ENCODE results near the gene CCDC71.

CCDC71 gene

GRCh38 chr3:49161808-49162530, 4.2 kb downstream of the CCDC71 start:
- Mint-ChIP-seq H3K36me3 (ENCODE audit: insufficient read depth) (peaks cover 32% of the 10 kb centered on the region), H3K27ac (no peak overlapping the region), H3K27me3 (no peaks in the 10 kb centered on the region), H3K4me1 (ENCODE audit: low read depth in 2 of 2) (peaks cover 18 to 28% of the 10 kb centered on the region in 2 donors), H3K4me3 (no peak overlapping the region), H3K9me3 (no peaks in the 10 kb centered on the region)
- DNase-seq (no peak), ATAC-seq (replicated peaks) (no peak)

- Mint-ChIP-seq H3K4me3 (no peak overlapping the region), H3K27me3 (no peaks in the 10 kb centered on the region), H3K9me3 (no peaks in the 10 kb centered on the region), H3K36me3 (ENCODE audit: insufficient read depth) (peaks cover 29% of the 10 kb centered on the region), H3K4me1 (ENCODE audit: low read depth in 2 of 2) (peaks cover 18 to 23% of the 10 kb centered on the region in 2 donors), H3K27ac (no peak overlapping the region)
- no peak for DNase-seq
- ATAC-seq (replicated peaks), result no peak
These were observed 4.9 kb downstream of the CCDC71 start for GRCh38 chr3:49161197-49161596.

- Mint-ChIP-seq H3K9me3 (no peaks in the 10 kb centered on the region), H3K27me3 (no peaks in the 10 kb centered on the region), H3K27ac (peak overlapping the region in 1 of 2 donors; percentile 73), H3K4me1 (ENCODE audit: low read depth in 2 of 2) (peaks cover 3% of the 10 kb centered on the region in 2 donors), H3K4me3 (no peak overlapping the region), H3K36me3 (ENCODE audit: insufficient read depth) (peaks cover 19% of the 10 kb centered on the region)
- no peak for DNase-seq
- no peak for ATAC-seq (replicated peaks)
These were observed 7.3 kb downstream of the CCDC71 start for GRCh38 chr3:49158792-49159191.

- H3K4me3 Mint-ChIP-seq, result no peak overlapping the region
- no peaks in the 10 kb centered on the region for H3K27me3 Mint-ChIP-seq
- no peaks in the 10 kb centered on the region for H3K9me3 Mint-ChIP-seq
- peak; percentile 93 for ATAC-seq (replicated peaks)
- peaks cover 13% of the 10 kb centered on the region for H3K36me3 Mint-ChIP-seq (ENCODE audit: insufficient read depth)
- peak; percentile 49 to 60 (median 53) for DNase-seq
- H3K27ac Mint-ChIP-seq, result peak overlapping the region in 1 of 2 donors; percentile 48
- peaks cover 0 to 3% of the 10 kb centered on the region in 2 donors for H3K4me1 Mint-ChIP-seq (ENCODE audit: low read depth in 2 of 2)
These were observed 7.9 kb downstream of the CCDC71 start for GRCh38 chr3:49158103-49158709.

- Mint-ChIP-seq H3K9me3 (no peaks in the 10 kb centered on the region), H3K27me3 (no peaks in the 10 kb centered on the region), H3K27ac (no peak overlapping the region), H3K36me3 (ENCODE audit: insufficient read depth) (peaks cover 11% of the 10 kb centered on the region), H3K4me1 (ENCODE audit: low read depth in 2 of 2) (peaks cover 0 to 3% of the 10 kb centered on the region in 2 donors), H3K4me3 (no peak overlapping the region)
- ATAC-seq (replicated peaks) (no peak), DNase-seq (no peak)
These were observed 8.8 kb downstream of the CCDC71 start for GRCh38 chr3:49157289-49157688.

GRCh38 chr3:49153349-49153912, 12.7 kb downstream of the CCDC71 start:
- Mint-ChIP-seq H3K4me3 (no peak overlapping the region), H3K27me3 (no peaks in the 10 kb centered on the region), H3K9me3 (no peaks in the 10 kb centered on the region), H3K36me3 (ENCODE audit: insufficient read depth) (no peaks in the 10 kb centered on the region), H3K27ac (peak overlapping the region in 1 of 2 donors; percentile 49), H3K4me1 (ENCODE audit: low read depth in 2 of 2) (peaks cover 0 to 3% of the 10 kb centered on the region in 2 donors)
- ATAC-seq (replicated peaks) (no peak), DNase-seq (no peak)

GRCh38 chr3:49151610-49152009, 14.5 kb downstream of the CCDC71 start:
- ATAC-seq (replicated peaks), result no peak
- peak overlapping the region; percentile 65 to 82 for H3K27ac Mint-ChIP-seq
- no peaks in the 10 kb centered on the region for H3K27me3 Mint-ChIP-seq
- no peak for DNase-seq
- H3K4me1 Mint-ChIP-seq (ENCODE audit: low read depth in 2 of 2), result no peaks in the 10 kb centered on the region
- H3K9me3 Mint-ChIP-seq, result no peaks in the 10 kb centered on the region
- no peaks in the 10 kb centered on the region for H3K36me3 Mint-ChIP-seq (ENCODE audit: insufficient read depth)
- H3K4me3 Mint-ChIP-seq, result no peak overlapping the region

- Mint-ChIP-seq H3K27ac (no peak overlapping the region), H3K9me3 (no peaks in the 10 kb centered on the region), H3K4me1 (ENCODE audit: low read depth in 2 of 2) (peaks cover 0 to 2% of the 10 kb centered on the region in 2 donors), H3K36me3 (ENCODE audit: insufficient read depth) (no peaks in the 10 kb centered on the region), H3K4me3 (no peak overlapping the region), H3K27me3 (no peaks in the 10 kb centered on the region)
- ATAC-seq (replicated peaks), result no peak
- DNase-seq, result no peak
These were observed 18.0 kb downstream of the CCDC71 start for GRCh38 chr3:49148159-49148558.

- Mint-ChIP-seq H3K36me3 (ENCODE audit: insufficient read depth) (no peaks in the 10 kb centered on the region), H3K27ac (no peak overlapping the region), H3K9me3 (peaks cover 0 to 5% of the 10 kb centered on the region in 2 donors), H3K27me3 (peaks cover 18 to 40% of the 10 kb centered on the region in 2 donors), H3K4me1 (ENCODE audit: low read depth in 2 of 2) (no peaks in the 10 kb centered on the region), H3K4me3 (no peak overlapping the region)
- no peak for ATAC-seq (replicated peaks)
- no peak for DNase-seq
These were observed 26.1 kb downstream of the CCDC71 start for GRCh38 chr3:49140080-49140479.

- Mint-ChIP-seq H3K36me3 (ENCODE audit: insufficient read depth) (no peaks in the 10 kb centered on the region), H3K4me3 (no peak overlapping the region), H3K4me1 (ENCODE audit: low read depth in 2 of 2) (peaks cover 0 to 4% of the 10 kb centered on the region in 2 donors), H3K27me3 (peaks cover 14 to 52% of the 10 kb centered on the region in 2 donors), H3K27ac (no peak overlapping the region), H3K9me3 (no peaks in the 10 kb centered on the region)
- ATAC-seq (replicated peaks) (no peak), DNase-seq (no peak)
These were observed 30.6 kb downstream of the CCDC71 start for GRCh38 chr3:49135499-49135898.

GRCh38 chr3:49134471-49135265, 31.5 kb downstream of the CCDC71 start:
- ATAC-seq (replicated peaks), result no peak
- H3K27ac Mint-ChIP-seq, result no peak overlapping the region

GRCh38 chr3:49133226-49133951, 32.7 kb downstream of the CCDC71 start:
- DNase-seq (no peak), ATAC-seq (replicated peaks) (no peak)
- H3K36me3 Mint-ChIP-seq (ENCODE audit: insufficient read depth), result no peaks in the 10 kb centered on the region
- no peak overlapping the region for H3K4me3 Mint-ChIP-seq
- no peak overlapping the region for H3K27ac Mint-ChIP-seq
- peaks cover 0 to 4% of the 10 kb centered on the region in 2 donors for H3K4me1 Mint-ChIP-seq (ENCODE audit: low read depth in 2 of 2)
- no peaks in the 10 kb centered on the region for H3K9me3 Mint-ChIP-seq
- peaks cover 14 to 42% of the 10 kb centered on the region in 2 donors for H3K27me3 Mint-ChIP-seq

More at GRCh38 chr3:49134471-49135265, 31.5 kb downstream of the CCDC71 start:
- H3K4me3 Mint-ChIP-seq, result no peak overlapping the region
- peaks cover 14 to 44% of the 10 kb centered on the region in 2 donors for H3K27me3 Mint-ChIP-seq
- DNase-seq, result no peak
- H3K36me3 Mint-ChIP-seq (ENCODE audit: insufficient read depth), result no peaks in the 10 kb centered on the region
- no peaks in the 10 kb centered on the region for H3K9me3 Mint-ChIP-seq
- H3K4me1 Mint-ChIP-seq (ENCODE audit: low read depth in 2 of 2), result peaks cover 0 to 4% of the 10 kb centered on the region in 2 donors

All from effector memory CD8-positive, alpha-beta T cell (primary cell).